GM18951 (cell line): ENCODE data around the gene SLC4A11.
A peak's percentile ranks its signal among the peaks of the same experiment; 100 is the strongest.

Experiments
- POLR2A ChIP-seq: IDR thresholded peaks from 4 replicates; pipeline ENCODE4 v1.6.1; 2011; ENCODE audit warnings: mild to moderate bottlenecking; ENCODE audit not compliant: insufficient read length, insufficient read depth; ENCODE audit errors: extremely low read depth
- in situ Hi-C: fragments of 300-500 bp; cut with MboI; formaldehyde crosslinking; loops from one replicate; pipeline ENCODE4 v1.12.0; 2022; ENCODE audit warnings: low sequenced_read_pairs, mixed read lengths, inconsistent platforms; ENCODE audit not compliant: unreplicated experiment

Gene SLC4A11

DNA sequence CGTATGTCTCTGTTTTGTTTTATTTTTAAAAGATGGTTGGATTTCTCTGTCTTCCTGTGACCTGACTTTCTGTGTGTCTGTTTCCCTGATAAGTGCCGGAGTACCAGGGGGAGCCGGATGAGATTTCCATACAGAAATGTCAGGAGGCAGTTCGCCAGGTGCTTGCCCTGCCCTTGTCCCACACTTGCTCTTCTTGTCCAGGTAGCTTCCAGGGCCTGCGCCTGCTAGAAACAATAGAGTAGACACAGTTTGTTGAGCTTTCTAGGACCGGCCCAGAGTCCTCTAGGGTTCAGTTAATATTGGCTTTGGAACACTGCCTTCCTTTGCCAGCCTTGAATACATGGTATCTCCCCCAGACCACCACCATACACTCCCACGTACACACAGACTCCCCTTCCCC, 25.8 kb downstream of the SLC4A11 start:
- in situ Hi-C loops = no loop called here
- TF ChIP-seq POLR2A = no peak

DNA sequence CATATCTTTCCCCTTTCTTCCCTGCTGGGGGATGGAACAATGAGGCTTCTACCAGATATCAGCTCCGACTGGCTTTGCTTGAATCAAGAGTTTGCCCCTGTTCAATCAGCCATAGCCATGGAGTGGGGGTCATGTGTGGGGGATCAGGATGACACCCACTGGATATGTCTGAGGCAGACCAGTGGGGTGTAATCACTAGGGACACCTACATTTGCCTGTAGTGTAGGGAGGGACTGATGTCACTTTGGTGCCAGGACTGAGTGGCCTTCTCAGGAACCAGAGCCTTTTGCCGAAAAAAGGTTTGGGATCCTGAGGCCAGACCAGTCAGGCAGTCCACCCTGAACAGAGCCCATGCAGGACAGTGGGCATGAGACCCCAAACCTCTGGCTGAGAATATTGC, 28.6 kb downstream of the SLC4A11 start:
- TF ChIP-seq POLR2A = no peak
- in situ Hi-C loops = no loop called here

GRCh38 chr20:3209946-3210317, 29.1 kb downstream of the SLC4A11 start:
- in situ Hi-C loops = no loop called here
- no peak for TF ChIP-seq POLR2A

GRCh38 chr20:3209257-3209945, 29.6 kb downstream of the SLC4A11 start, which contains the start of gene ITPA:
Gene ITPA (plus strand): TSS chr20:3209498. CDS start chr20:3209552, 54 bp downstream.
- peak; percentile 69 for TF ChIP-seq POLR2A
- in situ Hi-C loops = no loop called here

DNA sequence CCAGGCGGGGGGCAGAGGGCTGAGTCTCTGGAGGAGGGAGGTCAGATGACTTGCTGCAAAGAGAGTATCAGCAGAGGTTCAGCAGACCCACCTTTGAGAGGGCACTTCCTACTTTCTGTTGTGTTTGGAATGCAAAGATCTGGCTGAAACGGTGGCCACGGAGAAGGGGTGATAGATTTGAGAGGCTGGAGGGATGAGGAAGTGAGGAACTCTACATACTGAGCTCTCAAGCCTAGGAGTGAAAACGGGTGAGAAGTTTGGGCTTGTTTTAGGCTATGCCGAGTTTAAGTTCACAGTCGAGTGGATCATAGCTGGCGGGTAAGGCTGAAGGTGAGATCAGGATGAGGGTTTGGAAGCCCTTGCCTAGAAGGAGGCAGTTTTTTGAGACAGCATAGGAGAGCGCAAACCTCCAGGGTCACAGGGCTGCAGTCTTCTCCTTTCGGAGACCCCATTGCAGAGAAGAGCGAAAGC, 30.2 kb downstream of the SLC4A11 start:
- no peak for TF ChIP-seq POLR2A
- in situ Hi-C loops = no loop called here

DNA sequence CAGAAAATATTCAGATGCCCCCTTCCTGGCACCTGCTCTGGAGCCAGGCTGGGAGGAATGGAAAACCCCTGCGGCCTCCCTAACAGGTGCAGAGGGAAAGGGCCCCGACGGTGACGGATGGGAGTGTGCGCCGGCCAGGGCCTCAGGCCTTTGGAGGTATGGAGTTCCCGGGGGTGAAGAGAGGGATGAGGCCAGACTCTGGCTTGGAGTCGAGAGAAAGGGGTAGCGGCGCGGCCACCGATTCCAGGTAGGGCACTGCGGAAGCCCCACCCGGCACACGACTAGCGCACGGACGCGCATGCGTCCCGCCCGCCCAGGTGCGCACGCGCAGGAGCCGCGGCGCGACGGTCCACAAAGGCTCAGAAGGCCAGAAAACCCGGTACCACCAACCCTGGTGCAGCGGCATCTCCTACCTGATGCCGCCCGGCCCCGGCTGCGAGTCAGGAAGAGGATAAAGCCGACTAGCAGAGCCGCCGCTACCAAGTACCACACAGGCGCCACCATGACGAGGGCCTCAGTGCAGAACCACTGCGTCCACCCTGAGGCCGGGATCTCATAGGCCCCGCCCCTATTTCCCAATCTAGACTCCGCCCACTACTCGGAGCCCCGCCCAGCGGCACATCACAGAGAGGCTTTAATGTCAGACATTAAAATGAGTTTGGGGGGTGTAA, 34.7 kb downstream of the SLC4A11 start, which contains the start of gene DDRGK1:
DDRGK1 (minus strand) TSS at position 559 of the 671 bp plus-strand sequence; CDS start at position 504, 55 bp downstream.
- in situ Hi-C loops = no loop called here
- peak; percentile 89 for TF ChIP-seq POLR2A

DNA sequence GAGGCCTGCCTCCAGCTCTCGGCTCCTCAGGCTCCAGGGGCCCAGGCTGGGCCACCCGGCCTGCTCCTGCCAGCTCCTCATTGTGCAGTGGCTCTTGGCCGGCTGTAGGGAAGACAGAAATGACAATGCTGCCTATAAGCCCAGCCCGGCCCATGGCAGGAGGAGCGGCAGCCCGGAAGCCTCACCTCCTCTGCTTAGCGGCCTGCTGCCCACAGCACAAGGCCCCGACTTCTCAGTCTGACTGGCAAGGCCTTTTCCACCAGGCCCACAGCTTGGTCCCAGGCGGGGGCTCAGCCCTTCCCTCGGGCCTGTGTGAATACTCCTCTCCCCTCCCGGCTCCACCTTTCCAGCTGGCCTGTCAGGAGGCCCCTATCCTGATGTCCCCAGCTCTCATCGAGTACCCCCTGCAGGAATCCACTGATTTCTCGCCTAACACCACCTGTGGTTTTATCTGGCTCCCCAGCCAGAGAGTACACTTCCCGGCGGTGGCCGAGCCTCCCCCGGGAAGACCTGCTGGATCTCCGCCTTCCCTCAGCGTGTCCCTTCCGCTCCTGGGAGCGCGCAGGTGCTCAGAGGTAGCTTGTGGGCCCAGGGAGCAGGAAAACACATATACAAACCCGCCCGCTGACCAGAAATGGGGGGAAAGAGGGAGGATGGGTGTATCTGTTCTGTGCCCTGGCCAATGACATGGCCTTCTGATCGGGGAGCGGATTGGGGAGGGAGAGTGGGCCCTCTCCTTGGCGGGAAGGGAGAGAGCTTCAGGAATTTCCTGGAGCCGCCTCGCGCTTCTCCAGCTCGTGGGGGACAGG, 35.5 kb downstream of the SLC4A11 start:
- TF ChIP-seq POLR2A = no peak
- in situ Hi-C loops = no loop called here

DNA sequence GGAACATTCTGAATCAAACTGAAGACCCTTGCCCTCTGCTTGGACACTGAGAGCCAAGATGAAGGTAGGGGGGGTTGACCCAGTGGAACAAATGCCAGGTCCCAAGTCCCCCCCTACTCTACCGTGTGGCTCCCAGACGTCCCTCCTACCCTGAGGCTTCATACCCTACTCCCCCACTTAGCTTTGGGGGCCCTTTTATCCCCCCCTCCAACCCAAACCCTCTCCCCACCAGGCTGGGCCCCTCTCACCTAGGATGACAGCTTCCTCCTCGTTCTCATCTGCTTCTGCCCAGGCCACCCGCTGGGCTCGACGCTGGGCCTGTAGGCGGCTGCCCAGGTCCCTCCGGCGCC, 36.0 kb downstream of the SLC4A11 start:
- in situ Hi-C loops = no loop called here
- no peak for TF ChIP-seq POLR2A

DNA sequence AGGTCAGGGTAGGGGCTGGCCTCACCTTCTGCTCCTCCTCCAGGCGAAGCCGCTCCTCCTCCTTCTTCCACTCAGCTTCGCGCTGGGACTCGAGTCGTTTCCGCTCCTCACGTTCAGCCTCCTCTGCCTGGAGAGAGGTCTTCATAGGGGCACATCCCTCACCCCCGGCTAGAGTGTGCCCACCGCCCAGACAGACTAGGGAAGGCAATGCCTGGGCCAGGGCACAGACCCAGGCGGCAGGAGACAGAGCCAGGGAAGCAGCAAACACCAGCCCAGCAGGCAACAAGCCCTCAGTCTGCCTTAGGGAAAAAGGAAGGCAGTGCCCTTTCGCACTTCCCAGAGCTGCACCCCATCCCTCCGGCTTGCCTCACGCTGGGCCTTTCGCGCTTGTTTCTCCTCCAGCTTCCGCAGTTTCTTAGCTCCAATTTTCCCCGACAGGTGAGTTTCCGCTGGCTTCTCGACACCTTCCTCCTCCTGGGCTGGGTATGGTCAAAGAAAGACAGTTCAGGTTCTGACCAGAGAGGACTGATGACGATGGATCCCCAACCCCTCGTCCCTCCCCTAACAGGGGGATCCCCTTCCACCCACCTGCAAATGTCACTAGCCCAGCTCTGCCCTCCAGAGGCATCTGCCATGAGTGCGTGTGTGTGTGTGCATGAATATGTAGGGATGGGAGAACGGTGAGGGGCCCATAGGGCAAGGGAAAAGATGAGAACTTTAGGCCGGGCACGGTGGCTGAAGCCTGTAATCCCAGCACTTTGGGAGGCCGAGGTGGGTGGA, 38.8 kb downstream of the SLC4A11 start:
- in situ Hi-C loops = no loop called here
- no peak for TF ChIP-seq POLR2A

GRCh38 chr20:3199206-3199605, 39.8 kb downstream of the SLC4A11 start:
- in situ Hi-C loops = no loop called here
- TF ChIP-seq POLR2A = no peak

- in situ Hi-C loops = no loop called here
- no peak for TF ChIP-seq POLR2A
Observed at GRCh38 chr20:3195590-3196237, 43.3 kb downstream of the SLC4A11 start.

DNA sequence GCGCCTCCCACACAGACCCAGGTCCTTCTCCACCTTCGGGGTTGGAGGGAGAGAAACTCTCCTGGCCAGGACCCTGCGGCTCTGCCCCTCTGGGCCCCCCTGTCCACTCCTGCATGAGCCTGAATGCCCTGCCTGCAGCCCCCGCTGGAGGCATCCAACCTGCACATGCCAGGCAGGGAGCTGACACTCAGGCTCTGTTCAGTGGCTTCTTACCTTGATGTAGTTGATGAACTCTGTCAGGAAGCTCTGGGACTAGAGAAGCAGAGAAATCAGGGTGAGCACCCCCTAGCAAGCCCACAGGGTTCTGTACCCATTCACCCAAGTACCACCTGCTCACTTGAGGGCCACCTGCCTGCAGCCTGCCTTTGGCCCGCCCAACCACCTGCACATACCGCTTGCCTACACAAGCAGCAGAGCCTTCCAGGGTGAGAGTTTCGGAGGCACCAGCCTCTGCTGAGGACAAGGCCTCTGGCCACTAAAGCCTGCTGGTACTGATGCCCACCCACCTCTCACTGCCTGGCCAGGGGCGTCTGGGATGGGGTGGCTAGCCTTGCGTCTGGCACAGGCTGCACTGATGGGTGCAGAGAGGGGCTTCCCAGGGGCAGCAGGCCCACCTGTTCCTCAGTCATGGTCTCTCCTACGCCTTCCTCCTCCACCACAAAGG, 44.2 kb downstream of the SLC4A11 start:
- no peak for TF ChIP-seq POLR2A
- in situ Hi-C loops = no loop called here
